ENCODE results near the gene NDUFAF2. TPM values are rescaled to one million over a fixed set of nuclear protein-coding genes. Genes with fewer than 3 reads are reported as not detected.
A peak's percentile ranks its signal among the peaks of the same experiment; 100 is the strongest.

Gene NDUFAF2
- total and polyA plus RNA-seq, 2 of the 13 experiments (the other 11 are each of a cell fraction or from before 2014, with no cell fraction given), result 34.0 to 78.4 TPM

GRCh38 chr5:61162010-61162831 is 217.2 kb downstream of the NDUFAF2 start, which contains the start of gene SMIM15 (continued):
- TF ChIP-seq TARDBP (CRISPR knock-in tag; IDR thresholded peaks at IDR 0.05) (peak; percentile 90), ZNF691 (CRISPR knock-in tag; IDR thresholded peaks at IDR 0.05; ENCODE audit: borderline replicate concordance, low read depth) (0 out of 2 replicates have a peak, but pooled peaks have one; percentile 73), ZNF251 (CRISPR knock-in tag; IDR thresholded peaks at IDR 0.05) (peak; percentile 50; the same call in 1 of the 2 replicates), GTF3A (CRISPR knock-in tag; conservative IDR thresholded peaks at IDR 0.05) (no peak), KLF16 (CRISPR knock-in tag; IDR thresholded peaks at IDR 0.05) (no peak; a peak in 1 of 4 replicates), FOSL1 (CRISPR knock-in tag; IDR thresholded peaks at IDR 0.05; ENCODE audit: borderline replicate concordance) (no peak), POLR2AphosphoS5 (IDR thresholded peaks at IDR 0.05; ENCODE audit: low read depth, low read length) (peak; percentile 95), DMTF1 (CRISPR knock-in tag; IDR thresholded peaks at IDR 0.05) (no peak), ZBTB7A (CRISPR knock-in tag; IDR thresholded peaks at IDR 0.05) (peak; percentile 95), ARNT2 (CRISPR knock-in tag; IDR thresholded peaks at IDR 0.05; ENCODE audit: low read depth) (peak; percentile 56; the same call in 1 of the 2 replicates), JUNB (CRISPR knock-in tag; IDR thresholded peaks at IDR 0.05; ENCODE audit: borderline replicate concordance) (no peak; the same call in 1 of the 2 replicates), CSRNP1 (CRISPR knock-in tag; IDR thresholded peaks at IDR 0.05) (no peak; the same call in none of the 2 replicates), NAIF1 (CRISPR knock-in tag; IDR thresholded peaks at IDR 0.05; ENCODE audit: borderline replicate concordance) (no peak), ATF1 (CRISPR knock-in tag; IDR thresholded peaks at IDR 0.05) (no peak), GLI4 (CRISPR knock-in tag; IDR thresholded peaks at IDR 0.05; ENCODE audit: borderline replicate concordance) (peak; percentile 80; the same call in 1 of the 2 replicates), FOXP4 (CRISPR knock-in tag; IDR thresholded peaks at IDR 0.05) (peak; percentile 10; the same call in 1 of the 2 replicates), KLF6 (CRISPR knock-in tag; IDR thresholded peaks at IDR 0.05) (peak; percentile 32; the same call in 1 of the 2 replicates), NFE2L2 (IDR thresholded peaks at IDR 0.05; ENCODE audit: low read length) (no peak), REPIN1 (CRISPR knock-in tag; IDR thresholded peaks at IDR 0.05; ENCODE audit: borderline replicate concordance, low read depth) (peak; percentile 47; the same call in 1 of the 2 replicates), SAFB2 (CRISPR knock-in tag; IDR thresholded peaks at IDR 0.05; ENCODE audit: borderline replicate concordance, low read depth) (peak; percentile 98), ZNF766 (CRISPR knock-in tag; IDR thresholded peaks at IDR 0.05; ENCODE audit: borderline replicate concordance) (peak; percentile 51; the same call in 1 of the 2 replicates), ZNF138 (CRISPR knock-in tag; IDR thresholded peaks at IDR 0.05; ENCODE audit: low read depth) (peak; percentile 78; the same call in 1 of the 2 replicates)
